GM04504 (cell line): Measurements from ENCODE around the gene ADAMTS9.

Experiments
- DNase-seq: peaks from one replicate; pipeline ENCODE4 v3.0.0-alpha.2; 2012; ENCODE audit warnings: low read depth

Gene ADAMTS9

DNA sequence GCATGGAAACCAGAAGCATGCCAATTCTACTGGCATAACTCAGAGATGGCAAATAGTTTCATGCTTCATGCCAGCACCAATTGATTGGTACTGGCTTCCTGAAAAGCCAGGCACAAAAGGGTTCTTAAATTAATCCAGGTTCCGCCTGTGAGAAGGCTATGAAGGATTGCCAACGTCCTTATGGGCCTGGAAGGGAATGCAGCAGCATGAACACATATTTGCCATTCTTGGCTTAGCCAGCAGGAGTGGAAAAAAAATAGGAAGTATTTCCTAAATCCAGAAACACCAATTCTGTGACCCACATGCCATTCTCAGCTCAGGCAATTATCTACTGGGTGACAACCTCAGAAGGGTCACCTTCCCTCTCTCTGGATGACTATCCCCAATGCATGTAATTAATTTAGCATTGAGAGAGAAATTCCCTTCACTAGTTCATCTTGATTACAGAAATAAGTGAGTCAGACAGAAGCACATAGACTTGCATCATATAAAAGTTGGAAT is 36.0 kb downstream of the ADAMTS9 start:
- no peak for DNase-seq

DNA sequence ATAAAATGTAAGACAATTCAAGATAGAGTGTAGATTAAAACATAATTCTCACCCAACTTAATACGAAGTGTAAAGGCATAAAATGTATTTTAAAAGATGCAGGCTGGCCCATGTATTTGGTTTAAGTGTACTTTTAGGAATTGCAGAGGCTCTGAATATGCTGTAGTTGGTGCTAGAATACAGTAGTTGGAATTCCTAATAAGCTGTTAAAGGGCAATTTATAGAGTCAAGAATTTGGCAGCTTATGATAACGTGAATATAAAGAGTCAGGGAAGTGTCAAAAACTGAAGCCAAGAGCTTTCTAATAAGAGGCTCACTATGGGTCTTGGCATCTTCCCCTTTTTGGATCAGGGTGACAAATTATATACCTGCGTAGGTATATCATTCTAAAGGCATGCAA is 36.5 kb downstream of the ADAMTS9 start:
- DNase-seq = no peak

DNA sequence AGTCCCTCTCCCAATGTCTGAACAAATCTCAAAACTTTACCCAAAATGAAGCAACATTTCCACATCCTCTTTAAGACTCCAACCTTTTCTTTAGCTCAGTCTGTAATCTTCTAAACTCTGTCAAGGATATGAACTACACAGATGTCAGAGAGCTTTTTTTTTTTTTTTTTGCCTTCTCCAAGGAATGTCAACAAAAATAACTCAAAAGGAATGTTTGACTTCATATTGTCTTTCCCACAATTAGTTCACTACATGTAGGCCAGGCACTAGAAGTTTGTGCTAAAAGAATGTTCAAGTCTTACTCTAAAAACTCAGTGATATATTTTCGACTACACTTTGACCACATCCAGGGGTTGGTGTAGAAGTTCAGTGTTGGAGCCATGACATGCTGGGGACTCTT is 37.1 kb downstream of the ADAMTS9 start:
- peak; percentile 52 for DNase-seq

DNA sequence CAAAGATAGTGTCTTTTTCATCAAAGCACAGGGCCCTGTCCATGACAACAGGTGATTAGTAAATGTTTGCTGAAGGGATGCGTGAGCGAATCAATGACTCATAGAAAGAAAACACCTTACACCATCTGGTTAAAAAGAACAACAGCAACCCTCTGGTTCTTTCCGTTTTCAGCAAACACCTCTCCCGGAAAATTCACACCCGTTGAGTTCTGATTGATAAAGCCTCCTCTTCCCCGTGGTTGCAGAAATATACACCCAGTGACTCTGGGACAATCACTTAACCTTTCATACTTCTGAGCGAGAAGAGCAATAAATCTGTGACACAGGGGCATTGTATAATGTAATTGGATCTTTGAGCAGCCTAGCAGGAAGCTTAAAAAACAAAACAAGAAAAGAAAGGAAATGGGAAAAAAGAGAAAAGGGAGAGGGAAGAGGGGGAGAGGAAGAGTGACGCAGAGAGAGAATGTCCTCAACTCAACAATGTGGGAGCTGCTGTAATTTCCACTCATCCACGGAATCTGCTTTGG is 37.6 kb downstream of the ADAMTS9 start:
- DNase-seq = no peak

DNA sequence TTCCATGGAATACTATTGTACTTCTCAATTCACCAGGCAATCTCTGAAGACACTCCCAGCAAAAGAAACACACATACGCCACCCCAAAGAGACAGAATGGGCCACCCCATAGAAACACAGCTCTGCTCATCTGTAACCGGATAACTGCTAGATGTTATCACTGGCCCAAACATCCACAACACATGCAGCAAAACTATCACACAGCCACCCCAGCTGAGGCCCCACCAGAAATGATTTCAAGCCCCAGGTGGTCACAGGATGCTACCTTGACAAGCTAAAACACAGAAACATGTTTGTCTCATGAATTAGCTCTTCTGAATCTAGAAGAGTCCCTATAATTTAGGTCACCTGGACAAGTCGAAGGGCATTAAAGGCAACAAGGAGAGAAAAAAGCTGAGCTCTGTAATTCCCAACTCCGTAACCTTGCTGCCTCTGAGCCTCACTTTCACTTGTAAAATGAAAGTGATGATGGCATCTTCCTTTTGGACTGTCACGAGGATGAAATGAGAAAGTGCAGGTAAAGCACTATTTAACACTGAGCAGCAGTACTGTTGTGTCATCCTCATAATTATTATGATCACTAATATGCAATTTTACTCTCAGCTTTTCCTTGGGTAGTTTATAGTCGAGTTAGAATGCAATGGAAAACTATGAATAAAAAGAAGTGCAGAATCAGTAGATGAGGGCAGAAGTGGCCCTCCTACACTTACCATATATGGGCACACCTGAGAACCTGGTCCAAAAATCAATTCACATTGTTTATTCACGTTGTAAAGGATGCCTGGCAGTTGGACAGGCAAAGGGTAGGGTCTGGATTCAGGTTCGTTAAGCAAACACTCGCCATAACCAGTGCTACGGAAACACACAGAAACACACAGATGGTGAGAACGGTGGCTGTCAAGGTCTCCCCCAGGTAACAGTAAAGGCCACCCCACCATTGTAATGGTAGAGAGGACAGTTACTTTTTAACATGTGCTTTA is 38.6 kb downstream of the ADAMTS9 start:
- DNase-seq = no peak

DNA sequence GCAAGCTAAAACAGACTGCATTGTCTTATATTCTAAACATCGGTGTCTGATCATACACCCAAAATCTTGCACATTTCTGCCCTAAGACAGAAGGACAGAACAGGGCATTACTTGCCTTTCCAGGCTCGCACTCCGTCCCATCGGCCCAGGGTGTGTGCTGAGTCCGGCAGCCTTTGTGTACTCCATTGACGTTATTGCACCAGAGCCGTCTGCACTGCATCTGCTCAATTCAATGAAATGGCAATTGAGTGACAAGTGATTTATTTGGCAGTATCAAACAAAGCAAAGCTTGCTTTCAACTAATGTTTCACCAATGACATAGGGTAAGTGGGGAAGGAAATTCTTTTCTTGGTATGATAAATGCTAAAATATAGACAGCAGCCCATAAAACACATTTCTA is 40.0 kb downstream of the ADAMTS9 start:
- DNase-seq = no peak

DNA sequence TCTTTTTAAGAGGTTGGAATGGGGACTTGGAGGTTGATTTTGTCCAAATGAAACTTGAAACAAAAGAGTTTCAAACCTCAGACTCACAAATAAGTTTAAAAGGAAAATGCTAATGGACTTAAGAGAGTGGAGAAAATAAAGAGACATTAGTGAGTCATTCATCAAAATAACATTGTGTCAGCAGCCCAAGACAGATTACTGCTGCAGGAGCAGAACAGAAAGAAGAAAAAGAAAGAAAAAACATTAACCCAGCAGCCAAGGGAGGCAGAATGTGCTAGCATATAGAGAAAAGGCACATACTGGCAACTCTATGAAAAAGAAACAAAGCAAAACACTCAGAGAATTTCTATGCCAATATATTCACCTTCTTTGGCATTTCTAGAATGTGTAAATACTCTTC is 42.6 kb downstream of the ADAMTS9 start:
- DNase-seq = no peak

DNA sequence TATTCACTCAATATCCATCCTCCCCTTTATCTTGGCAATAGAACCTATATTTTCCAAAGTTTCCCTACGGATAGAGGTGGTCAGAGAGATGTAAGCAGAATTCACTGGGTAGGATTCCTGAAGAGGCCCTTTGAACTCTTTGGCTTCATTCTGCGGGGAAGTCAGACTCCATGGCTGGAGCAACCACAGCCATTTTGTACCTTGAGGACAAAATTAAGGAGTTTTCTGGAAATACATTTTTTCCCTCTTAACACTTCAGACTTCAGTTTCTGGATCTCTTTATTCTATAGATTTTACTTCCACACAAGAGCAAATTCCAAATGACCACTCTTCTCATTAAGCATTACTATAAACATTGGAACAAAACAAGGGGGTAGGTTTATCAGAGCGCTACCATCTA is 43.3 kb downstream of the ADAMTS9 start:
- no peak for DNase-seq

DNA sequence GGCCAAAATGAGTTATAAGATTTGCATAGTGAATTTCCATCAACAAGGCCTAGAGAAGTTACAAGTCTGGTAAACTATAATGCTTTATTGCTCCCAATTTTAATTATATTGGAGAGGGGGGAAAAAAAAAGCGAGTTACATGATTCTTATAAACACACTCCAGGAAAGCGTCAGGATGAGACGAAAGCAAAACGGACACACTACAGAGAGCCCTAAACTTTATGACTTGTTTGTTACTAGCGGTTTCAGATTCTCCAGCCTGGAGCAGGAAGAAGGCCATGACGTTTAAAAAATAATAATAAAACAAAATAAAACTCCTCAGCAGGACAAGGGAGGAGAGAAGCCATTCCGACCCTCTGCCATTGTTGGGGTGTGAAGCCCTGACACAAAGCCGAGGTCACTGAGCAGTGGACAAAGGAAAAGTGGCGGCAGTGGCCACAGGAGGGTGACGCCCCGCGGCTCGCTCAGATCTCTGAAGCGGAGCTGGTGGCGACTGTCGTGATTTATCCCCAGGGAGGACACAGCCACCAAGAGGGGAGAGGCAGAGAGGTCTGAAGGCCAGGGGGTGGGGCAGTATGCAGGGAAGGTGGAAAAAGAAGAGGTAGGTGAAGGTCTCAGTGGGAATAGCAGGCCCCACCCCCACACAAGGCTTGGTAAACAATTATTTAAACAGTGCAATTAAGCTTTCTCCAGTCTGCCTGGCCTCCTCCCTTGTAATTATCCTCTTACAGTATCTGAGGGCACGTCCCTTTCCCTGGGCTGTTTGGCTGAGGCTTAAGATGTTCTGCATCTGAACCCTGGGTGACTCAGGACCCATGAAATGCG is 45.3 kb downstream of the ADAMTS9 start:
- DNase-seq = no peak

DNA sequence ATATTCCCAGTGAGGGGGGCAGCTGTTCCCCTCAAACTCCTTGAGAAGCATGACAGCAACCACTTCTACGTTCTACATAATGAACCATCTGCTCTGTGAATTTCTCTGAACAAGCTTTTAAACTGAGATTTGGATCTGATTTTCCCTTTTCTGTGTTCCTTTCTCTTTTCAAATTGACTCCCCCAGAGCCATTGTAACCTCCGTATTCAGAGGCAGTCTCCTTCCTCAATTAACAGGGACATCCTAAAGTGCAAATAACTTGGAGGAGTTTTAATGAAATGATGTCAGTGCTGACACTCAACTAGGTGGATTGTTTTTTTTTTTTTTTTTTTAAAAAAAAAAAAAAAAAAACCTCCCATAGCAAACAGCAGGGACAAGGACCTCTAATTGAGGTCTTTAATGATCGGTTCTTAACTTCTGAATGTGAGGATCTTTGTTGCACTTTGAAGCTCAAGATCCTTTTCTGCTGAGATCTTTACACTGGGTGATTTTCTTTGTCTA is 48.8 kb downstream of the ADAMTS9 start:
- no peak for DNase-seq

DNA sequence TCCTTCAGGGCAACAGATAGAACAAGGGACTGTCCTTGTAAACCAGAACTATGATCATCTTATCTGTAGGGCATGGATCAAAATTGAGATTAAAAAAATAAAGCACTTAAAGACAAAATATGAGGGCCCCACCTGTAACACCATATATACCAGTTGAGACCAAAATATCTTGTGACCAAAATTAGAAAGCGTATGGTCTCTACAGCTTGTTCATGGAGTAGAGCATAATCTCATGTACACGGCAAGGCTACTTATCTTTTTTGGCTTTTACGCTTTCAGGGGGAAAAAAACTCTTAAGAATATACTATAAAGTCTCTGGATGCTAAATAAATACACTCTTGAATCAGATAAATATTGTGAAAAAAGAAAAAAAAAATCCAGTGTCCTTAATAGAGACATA is 49.3 kb downstream of the ADAMTS9 start:
- DNase-seq = no peak

DNA sequence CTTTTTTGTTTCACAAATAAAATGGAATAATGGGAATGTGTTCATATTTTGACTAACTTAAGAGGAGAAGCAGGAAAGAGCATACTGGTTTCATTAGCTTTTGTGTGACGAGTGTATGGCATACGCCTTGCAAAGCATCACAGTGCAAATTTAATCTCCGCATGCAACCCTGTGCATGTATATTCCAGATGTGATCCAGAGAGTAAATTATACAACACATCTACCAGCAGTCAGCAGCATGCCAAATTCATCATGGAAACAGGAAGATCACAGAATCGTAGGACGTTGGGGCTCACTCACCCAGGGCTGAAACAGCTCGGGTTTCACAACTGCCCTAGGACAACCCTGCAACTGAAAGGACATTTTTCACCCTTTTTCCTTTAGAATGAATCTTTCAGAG is 53.4 kb downstream of the ADAMTS9 start:
- DNase-seq = no peak

DNA sequence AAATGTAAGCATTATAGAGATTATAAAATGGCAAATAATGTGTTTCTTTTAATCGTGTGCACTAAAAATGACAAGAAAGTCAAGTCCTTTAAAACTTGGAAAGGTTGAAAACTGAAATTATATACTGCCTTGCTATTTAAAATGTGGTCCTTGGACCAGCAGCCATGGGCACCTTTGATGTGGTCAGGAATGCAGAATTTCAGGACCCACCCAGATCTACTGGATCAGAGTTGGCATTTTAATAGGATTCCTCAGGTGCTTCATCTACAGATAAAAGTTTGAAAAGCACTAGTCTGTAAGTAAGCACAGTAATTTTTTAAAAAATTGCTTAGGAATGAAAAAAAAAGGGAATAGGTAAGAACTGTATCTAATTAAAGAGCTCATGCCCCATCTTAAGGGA is 55.8 kb downstream of the ADAMTS9 start:
- no peak for DNase-seq

DNA sequence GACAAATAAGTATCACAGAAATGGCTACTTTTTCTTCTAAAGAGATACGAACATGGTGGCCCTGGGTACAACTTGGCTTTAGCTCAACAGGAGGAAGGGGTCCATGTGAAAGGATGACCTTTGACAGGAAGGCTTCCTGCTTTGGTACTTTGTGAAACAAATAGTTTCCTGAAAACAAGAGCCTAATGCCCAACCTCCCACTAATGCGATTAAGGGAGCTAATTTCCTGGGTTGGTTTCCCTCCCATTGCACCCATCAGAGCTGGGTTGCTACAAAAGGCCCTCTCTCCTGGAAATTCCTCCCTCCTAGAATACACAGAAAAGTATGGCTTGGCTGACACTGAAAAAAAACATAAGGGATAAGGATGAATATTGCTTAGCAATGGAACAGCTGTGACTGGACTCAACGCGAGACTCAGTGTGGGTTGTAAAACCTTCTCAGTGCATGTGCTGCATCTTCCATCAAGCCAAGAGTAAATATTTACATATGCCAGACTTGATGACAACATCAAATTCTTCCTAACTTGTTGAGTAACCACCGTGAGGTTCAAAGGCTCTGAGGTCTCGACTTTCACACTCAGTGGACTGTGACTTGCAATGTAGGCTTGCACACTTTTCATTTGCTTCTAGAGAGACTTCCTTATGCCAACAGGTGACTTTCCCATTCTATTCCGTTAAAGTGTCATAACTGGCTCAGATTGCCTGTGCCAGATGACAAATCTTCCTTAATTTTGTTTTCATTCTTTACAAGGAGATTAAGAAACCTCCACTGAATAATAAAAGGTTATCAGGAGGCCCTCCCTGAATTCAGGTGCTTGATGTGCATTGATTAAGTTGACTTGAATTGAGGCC is 60.1 kb downstream of the ADAMTS9 start:
- no peak for DNase-seq

DNA sequence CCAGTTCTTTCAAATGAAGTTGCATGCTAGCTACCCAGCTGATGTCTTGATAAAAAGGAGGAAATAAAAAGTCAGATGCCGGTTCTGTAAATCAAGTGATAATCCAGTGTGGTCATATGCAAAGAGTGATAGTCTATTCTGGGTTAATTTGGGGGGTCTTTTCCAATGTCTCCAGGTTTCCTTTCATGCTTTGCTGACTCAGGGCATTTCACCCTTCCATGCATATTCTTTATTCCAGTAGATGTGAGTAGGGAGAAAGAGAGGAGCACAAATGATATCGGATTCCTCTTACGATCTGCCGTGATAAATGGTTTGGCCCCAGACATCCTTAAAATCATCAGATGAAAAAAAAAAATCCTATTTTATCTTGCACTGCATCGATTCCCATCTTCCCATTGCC is 60.8 kb downstream of the ADAMTS9 start:
- DNase-seq = no peak

DNA sequence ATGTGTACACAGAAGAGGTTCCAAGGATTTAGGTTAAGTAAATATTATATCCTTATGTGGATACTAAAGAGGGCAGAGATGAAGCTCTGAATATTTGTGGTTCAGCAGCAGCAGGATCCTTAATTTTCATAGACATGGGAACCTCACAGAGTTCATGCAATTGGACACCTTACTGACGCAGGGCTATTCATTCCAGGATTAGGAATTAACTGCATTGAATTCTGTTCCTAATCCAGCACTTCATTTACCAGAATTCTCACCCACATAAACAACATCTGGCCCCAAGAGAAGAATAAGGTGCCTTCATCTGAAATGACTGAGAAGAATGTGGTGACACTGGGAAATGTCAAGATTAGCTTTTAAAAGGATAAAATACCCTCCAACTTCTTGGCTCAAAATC is 62.4 kb downstream of the ADAMTS9 start:
- no peak for DNase-seq

DNA sequence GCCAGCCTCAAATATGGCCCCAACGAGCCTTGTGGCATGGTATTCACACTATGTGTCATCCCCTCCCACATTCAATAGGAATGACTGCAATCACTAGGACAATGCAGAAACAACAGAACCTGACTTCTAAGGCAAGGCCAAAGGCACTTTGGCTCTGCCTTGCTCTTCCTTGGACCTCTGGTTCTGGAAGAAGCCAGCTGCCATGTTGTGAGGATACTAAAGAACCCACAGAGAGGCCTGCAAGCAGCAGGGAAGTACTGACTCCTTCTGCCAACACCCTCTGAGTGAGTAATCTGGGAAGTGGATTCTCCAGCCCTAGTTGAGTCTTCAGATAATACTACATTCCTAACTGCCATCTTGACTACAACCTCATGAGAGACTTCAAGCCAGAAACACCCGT is 64.7 kb downstream of the ADAMTS9 start:
- no peak for DNase-seq

DNA sequence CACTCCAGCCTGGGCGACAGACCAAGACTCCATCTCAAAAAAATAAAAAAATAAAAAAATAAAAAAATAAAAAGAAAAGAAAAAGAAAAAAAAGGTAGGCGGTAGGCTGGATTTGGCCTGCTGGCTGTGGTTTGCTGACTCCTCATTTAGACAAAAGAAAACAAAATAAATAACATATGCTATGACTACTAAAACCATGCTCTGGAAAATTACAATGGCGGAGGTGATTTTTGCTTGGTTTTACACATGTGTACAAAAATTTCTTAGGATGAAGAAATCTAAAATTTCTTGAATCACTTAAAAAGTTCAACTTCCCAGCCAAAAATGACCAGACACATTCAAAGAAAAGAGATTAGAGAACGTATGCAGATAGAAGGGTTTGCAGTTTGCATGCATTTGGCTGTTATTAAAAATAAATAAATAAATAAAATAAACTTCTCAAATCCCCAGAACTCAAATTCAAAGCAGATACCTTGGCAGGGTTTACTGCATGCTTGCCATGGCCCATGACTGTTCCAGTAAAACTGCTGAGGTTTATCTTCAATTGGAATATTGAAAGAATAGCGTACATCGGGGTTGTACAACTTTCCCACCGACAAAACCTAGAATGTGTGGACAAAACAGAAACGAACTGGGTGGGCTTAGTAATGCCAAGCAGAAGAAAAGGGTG is 65.9 kb downstream of the ADAMTS9 start:
- DNase-seq = no peak

DNA sequence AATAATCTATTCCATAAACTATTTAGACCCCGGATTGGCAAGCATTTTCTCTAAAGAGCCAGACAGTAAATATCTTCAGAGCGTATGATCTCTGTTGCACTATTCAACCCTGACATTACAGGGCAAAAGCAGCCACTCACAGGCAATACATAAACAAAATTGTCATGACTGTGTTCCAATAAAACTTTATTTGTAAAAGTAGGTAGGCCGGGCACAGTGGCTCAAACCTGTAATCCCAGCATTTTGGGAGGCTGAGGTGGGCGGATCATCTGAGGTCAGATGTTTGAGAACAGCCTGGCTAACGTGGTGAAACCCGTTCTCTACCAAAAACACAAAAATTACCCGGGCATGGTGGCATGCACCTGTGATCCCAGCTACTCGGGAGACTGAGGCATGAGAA is 66.5 kb downstream of the ADAMTS9 start:
- no peak for DNase-seq

DNA sequence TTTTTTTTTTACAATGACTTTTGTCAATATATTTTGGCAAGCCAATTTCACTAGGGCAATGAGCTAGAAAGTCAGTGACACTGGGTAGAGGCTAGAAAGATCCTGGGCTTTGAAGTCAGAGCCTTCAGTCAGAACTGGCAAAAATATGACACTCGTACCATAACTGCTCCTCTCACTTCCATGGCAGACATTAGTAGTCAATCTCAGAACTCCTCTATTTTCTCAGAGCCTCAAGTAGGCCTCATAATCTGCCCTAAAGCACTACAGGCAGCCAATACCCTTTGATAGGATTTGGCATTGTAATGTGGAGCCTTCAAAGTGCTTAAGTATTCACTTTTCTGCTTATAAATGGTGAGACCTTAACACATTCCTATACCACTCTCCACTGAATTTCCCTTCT is 67.8 kb downstream of the ADAMTS9 start:
- no peak for DNase-seq

DNA sequence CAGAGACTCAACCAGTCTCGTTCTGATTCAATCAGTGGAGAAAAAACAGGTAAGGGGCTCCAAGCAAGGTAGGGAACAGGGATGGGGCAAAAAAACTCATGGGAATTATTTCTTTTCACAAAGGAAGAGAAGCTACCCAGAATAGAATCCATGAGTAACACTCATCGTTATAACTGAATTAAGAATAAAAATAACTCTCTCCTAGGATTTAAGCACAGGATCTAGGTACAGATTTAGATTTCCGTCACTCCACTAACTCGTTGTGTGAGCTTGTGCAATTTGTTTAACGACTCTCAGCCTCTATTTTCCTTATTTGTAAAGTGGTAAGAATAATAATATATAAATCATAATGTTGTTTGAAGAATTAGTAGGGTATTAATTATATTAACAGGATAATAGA is 68.6 kb downstream of the ADAMTS9 start:
- DNase-seq = no peak
